OCI-LY3 (cell line): ENCODE measurements around the gene PDK2.
A peak's percentile ranks its signal among the peaks of the same experiment; 100 is the strongest.

Source experiments
- H2AFZ ChIP-seq: fragments of 200-600, 300-600 bp; shearing (Covaris generic); 2 replicates; pipeline ENCODE4 v1.6.0; 2014; ENCODE audit warnings: antibody characterized with exemption, low read depth, low read length
- H3K27ac ChIP-seq: fragments of 200-600, 300-600 bp; sonication (generic); 2 replicates; pipeline ENCODE4 v1.5.1; 2014; ENCODE audit warnings: mild to moderate bottlenecking, low read length, moderate library complexity, mixed read lengths
- H3K27me3 ChIP-seq: fragments of 200-600, 300-600 bp; sonication (generic); 2 replicates; pipeline ENCODE4 v1.6.1; 2014; ENCODE audit warnings: low read depth, low read length, mixed read lengths
- H3K36me3 ChIP-seq: fragments of 200-600, 300-600 bp; sonication (generic); replicated peaks from 2 replicates; pipeline ENCODE3; 2014; ENCODE audit warnings: low read depth, low read length, mixed read lengths
- H3K4me1 ChIP-seq: fragments of 300-600, 200-600 bp; sonication (generic); 2 replicates; pipeline ENCODE4 v1.6.1; 2014; ENCODE audit warnings: low read length, mixed read lengths
- H3K4me2 ChIP-seq: fragments of 200-600, 300-600 bp; sonication (generic); 2 replicates; pipeline ENCODE4 v1.6.1; 2014; ENCODE audit warnings: low read length, mixed read lengths
- H3K4me3 ChIP-seq: fragments of 300-600, 200-600 bp; sonication (generic); 2 replicates; pipeline ENCODE4 v1.5.1; 2014; ENCODE audit warnings: antibody characterized with exemption, mild to moderate bottlenecking, low read length, moderate library complexity
- H3K79me2 ChIP-seq: fragments of 300-600, 200-600 bp; shearing (Covaris generic); 2 replicates; pipeline ENCODE4 v1.6.1; 2014; ENCODE audit warnings: mild to moderate bottlenecking, low read length, mixed read lengths
- H3K9ac ChIP-seq: fragments of 300-600, 200-600 bp; shearing (Covaris generic); 2 replicates; pipeline ENCODE4 v1.6.0; 2014; ENCODE audit warnings: mild to moderate bottlenecking, low read length, moderate library complexity
- H3K9me3 ChIP-seq: fragments of 200-600, 300-600 bp; shearing (Covaris generic); 2 replicates; pipeline ENCODE4 v1.6.1; 2014; ENCODE audit warnings: low read length, mixed read lengths; ENCODE audit not compliant: insufficient read depth
- H4K20me1 ChIP-seq: fragments of 200-600, 300-600 bp; sonication (generic); 2 replicates; pipeline ENCODE4 v1.6.1; 2016; ENCODE audit warnings: low read length, mixed read lengths; ENCODE audit not compliant: insufficient read depth
- CTCF ChIP-seq: fragments of 200-600, 300-600 bp; sonication (generic); IDR thresholded peaks from 2 replicates; pipeline ENCODE4 v1.5.1; 2014; ENCODE audit warnings: antibody characterized with exemption, low read length, low read depth
- EZH2phosphoT487 ChIP-seq: fragments of 200-600 bp; shearing (Covaris generic); IDR thresholded peaks from 2 replicates; pipeline ENCODE4 v1.6.1; 2018; ENCODE audit warnings: antibody characterized with exemption, mixed run types, low read depth

The PDK2 gene

GRCh38 chr17:50050431-50051032 is 44.6 kb upstream of the PDK2 start:
- H3K27ac ChIP-seq: no peak overlapping the region
- H3K36me3 ChIP-seq: no peaks in the 10 kb centered on the region
- peak overlapping the region; percentile 27; the same call in 1 of the 2 replicates for H2AFZ ChIP-seq
- H4K20me1 ChIP-seq: no peaks in the 10 kb centered on the region
- no peak overlapping the region for H3K4me3 ChIP-seq
- peaks cover 5% of the 10 kb centered on the region; the same call in 1 of the 2 replicates for H3K27me3 ChIP-seq
- H3K4me2 ChIP-seq: no peak overlapping the region
- H3K9ac ChIP-seq: no peak overlapping the region
- peaks cover 12% of the 10 kb centered on the region for H3K4me1 ChIP-seq
- no peaks in the 10 kb centered on the region for H3K79me2 ChIP-seq
- no peaks in the 10 kb centered on the region for H3K9me3 ChIP-seq
- TF ChIP-seq CTCF (no peak), EZH2phosphoT487 (no peak)

- TF ChIP-seq EZH2phosphoT487: no peak
- TF ChIP-seq CTCF: no peak
- Histone ChIP-seq H4K20me1 (no peaks in the 10 kb centered on the region), H3K79me2 (no peaks in the 10 kb centered on the region), H2AFZ (peak overlapping the region; percentile 27; the same call in 1 of the 2 replicates), H3K9ac (no peak overlapping the region), H3K27ac (no peak overlapping the region), H3K9me3 (no peaks in the 10 kb centered on the region), H3K4me3 (no peak overlapping the region), H3K4me1 (peaks cover 12% of the 10 kb centered on the region), H3K36me3 (no peaks in the 10 kb centered on the region), H3K27me3 (peaks cover 5% of the 10 kb centered on the region; the same call in 1 of the 2 replicates), H3K4me2 (no peak overlapping the region)
Observed at GRCh38 chr17:50051082-50051576, 44.0 kb upstream of the PDK2 start.

- Histone ChIP-seq H3K4me1 (peaks cover 12% of the 10 kb centered on the region), H3K4me3 (no peak overlapping the region), H3K27ac (no peak overlapping the region), H3K36me3 (no peaks in the 10 kb centered on the region), H3K4me2 (no peak overlapping the region), H3K27me3 (peaks cover 5% of the 10 kb centered on the region; the same call in 1 of the 2 replicates), H2AFZ (no peak overlapping the region), H3K79me2 (no peaks in the 10 kb centered on the region), H3K9ac (no peak overlapping the region), H4K20me1 (no peaks in the 10 kb centered on the region), H3K9me3 (no peaks in the 10 kb centered on the region)
- TF ChIP-seq CTCF (no peak), EZH2phosphoT487 (no peak)
Observed at GRCh38 chr17:50051606-50052005, 43.5 kb upstream of the PDK2 start.

GRCh38 chr17:50052241-50052796 is 42.8 kb upstream of the PDK2 start:
- H3K36me3 ChIP-seq: no peaks in the 10 kb centered on the region
- H3K9ac ChIP-seq: no peak overlapping the region
- no peak overlapping the region for H3K4me3 ChIP-seq
- H3K27ac ChIP-seq: no peak overlapping the region
- TF ChIP-seq EZH2phosphoT487: no peak
- TF ChIP-seq CTCF: no peak
- no peaks in the 10 kb centered on the region for H3K9me3 ChIP-seq
- no peaks in the 10 kb centered on the region for H3K79me2 ChIP-seq
- H2AFZ ChIP-seq: no peak overlapping the region
- peaks cover 17% of the 10 kb centered on the region for H3K4me1 ChIP-seq
- no peak overlapping the region for H3K4me2 ChIP-seq
- H4K20me1 ChIP-seq: no peaks in the 10 kb centered on the region
- H3K27me3 ChIP-seq: peaks cover 5% of the 10 kb centered on the region; the same call in 1 of the 2 replicates
